Epithelial cell of proximal tubule (primary cell): ENCODE data around the gene LTBP2. TPM values are rescaled to one million over a fixed set of nuclear protein-coding genes. Genes with fewer than 3 reads are reported as not detected.

ENCODE experiments used
- DNase-seq: peaks from one replicate; pipeline ENCODE4 v3.0.0-alpha.2; 2011; ENCODE audit warnings: low read depth
- H3K4me3 ChIP-seq: 2 replicates; pipeline ENCODE4 v1.5.1; 2011; ENCODE audit warnings: low read depth, mild to moderate bottlenecking, low read length
- CTCF ChIP-seq: conservative IDR thresholded peaks from 2 replicates; pipeline ENCODE4 v1.5.1; 2012; ENCODE audit warnings: low read depth, mild to moderate bottlenecking, low read length
- total RNA-seq: library from RNA; depleted of rRNA; stranded (reverse); fragments of >200 nt; gene quantifications from 2 replicates; pipeline ENCODE4 v1.2.3, GENCODE V29; 2015

The LTBP2 gene
- total RNA-seq, 1 donor from 2014 or later, result 33.1 TPM

- no peak for DNase-seq
- TF ChIP-seq CTCF, result no peak
- no peak overlapping the region for H3K4me3 ChIP-seq
Observed at GRCh38 chr14:74516451-74517160, 95.4 kb downstream of the LTBP2 start.

GRCh38 chr14:74515891-74516412 is 96.1 kb downstream of the LTBP2 start:
- TF ChIP-seq CTCF, result no peak
- H3K4me3 ChIP-seq, result no peak overlapping the region
- no peak for DNase-seq

- DNase-seq, result peak; percentile 37
- TF ChIP-seq CTCF, result no peak
- H3K4me3 ChIP-seq, result peak overlapping the region; percentile 18
Observed at GRCh38 chr14:74514471-74514941, 97.5 kb downstream of the LTBP2 start.

GRCh38 chr14:74511966-74512830 is 99.8 kb downstream of the LTBP2 start:
- no peak overlapping the region for H3K4me3 ChIP-seq
- no peak for TF ChIP-seq CTCF
- DNase-seq, result no peak

GRCh38 chr14:74510959-74511409 is 101.1 kb downstream of the LTBP2 start:
- no peak for TF ChIP-seq CTCF
- no peak for DNase-seq
- H3K4me3 ChIP-seq, result no peak overlapping the region

GRCh38 chr14:74510223-74510931 is 101.7 kb downstream of the LTBP2 start:
- no peak for TF ChIP-seq CTCF
- H3K4me3 ChIP-seq, result no peak overlapping the region
- no peak for DNase-seq
